Measurements from ENCODE around the gene RAD51D. TPM values are rescaled to one million over a fixed set of nuclear protein-coding genes. Genes with fewer than 3 reads are reported as not detected.
"Not testable (repeated sequence)": the region's sequence is repeated elsewhere in the genome, so short reads cannot be mapped to it uniquely, and the experiment has no call there.

Gene RAD51D
- total RNA-seq, 1 experiment from 2014 or later: 7.2 TPM

- H3K9ac ChIP-seq (ENCODE audit: low read length): no peak overlapping the region
- H3K36me3 ChIP-seq (ENCODE audit: insufficient read depth, low read length): no peaks in the 10 kb centered on the region; the same call in 1 of the 2 replicates
- no peaks in the 10 kb centered on the region for H3K9me2 ChIP-seq (replicated peaks; ENCODE audit: insufficient read depth, low read length)
- H3K4me3 ChIP-seq (ENCODE audit: low read length): no peak overlapping the region
- H3K4me2 ChIP-seq (ENCODE audit: low read depth, low read length, poor library complexity, severe bottlenecking): no peak overlapping the region
- no peak for DNase-seq
- peaks cover 17% of the 10 kb centered on the region for H3K4me1 ChIP-seq (ENCODE audit: low read length)
- no peaks in the 10 kb centered on the region for H3K27me3 ChIP-seq (ENCODE audit: low read length)
- H4K20me1 ChIP-seq (ENCODE audit: insufficient read depth, low read depth, low read length): no peaks in the 10 kb centered on the region
- H2AFZ ChIP-seq (ENCODE audit: low read length): no peak overlapping the region
- no peak overlapping the region for H3K27ac ChIP-seq (ENCODE audit: low read length)
- H3K9me3 ChIP-seq (ENCODE audit: low read length): no peaks in the 10 kb centered on the region
- peaks cover 41% of the 10 kb centered on the region for H3K79me2 ChIP-seq (ENCODE audit: low read length)
These were observed 2.8 kb downstream of the RAD51D start for GRCh38 chr17:35116845-35117244.

- not testable (repeated sequence) for H3K9ac ChIP-seq (ENCODE audit: low read length); H3K9me2 ChIP-seq (replicated peaks; ENCODE audit: insufficient read depth, low read length); H2AFZ ChIP-seq (ENCODE audit: low read length)
These were observed 8.9 kb downstream of the RAD51D start for GRCh38 chr17:35110791-35111190.

DNA sequence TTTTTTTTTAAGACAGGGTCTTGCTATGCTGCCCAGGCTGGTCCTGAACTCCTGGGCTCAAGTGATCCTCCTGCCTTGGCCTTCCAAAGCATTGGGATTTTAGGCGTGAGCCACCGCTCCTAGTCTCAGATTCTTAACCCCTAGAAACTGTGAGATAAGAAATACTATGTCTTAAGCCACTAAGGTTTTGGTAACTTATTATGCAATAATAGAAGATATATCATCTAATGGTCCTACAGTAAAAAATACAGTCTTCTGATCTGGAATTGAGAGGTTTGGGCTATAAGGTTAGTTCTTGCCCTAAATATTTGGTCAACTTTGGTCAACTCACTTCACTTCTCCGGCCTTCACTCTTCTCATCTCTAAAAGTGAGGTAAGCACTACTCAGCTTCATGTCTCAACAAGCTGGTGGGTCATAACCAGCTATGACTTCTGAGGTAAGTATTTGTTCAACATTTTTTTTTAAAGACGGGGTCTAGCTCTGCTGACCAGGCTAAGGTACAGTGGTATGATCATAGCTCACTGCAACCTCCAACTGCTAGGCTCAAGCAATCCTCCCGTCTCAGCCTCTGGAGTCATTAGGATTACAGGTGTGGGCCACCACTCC lies 14.7 kb downstream of the RAD51D start:
- no peaks in the 10 kb centered on the region for H3K9me3 ChIP-seq (ENCODE audit: low read length)
- no peak overlapping the region for H3K4me2 ChIP-seq (ENCODE audit: low read depth, low read length, poor library complexity, severe bottlenecking)
- H4K20me1 ChIP-seq (ENCODE audit: insufficient read depth, low read depth, low read length): no peaks in the 10 kb centered on the region
- peaks cover 4% of the 10 kb centered on the region; the same call in 1 of the 2 replicates for H3K79me2 ChIP-seq (ENCODE audit: low read length)
- H3K27me3 ChIP-seq (ENCODE audit: low read length): no peaks in the 10 kb centered on the region
- H3K4me1 ChIP-seq (ENCODE audit: low read length): no peaks in the 10 kb centered on the region
- DNase-seq: no peak
- peaks cover 5% of the 10 kb centered on the region; the same call in 1 of the 2 replicates for H3K36me3 ChIP-seq (ENCODE audit: insufficient read depth, low read length)
- H2AFZ ChIP-seq (ENCODE audit: low read length): no peak overlapping the region
- no peaks in the 10 kb centered on the region for H3K9me2 ChIP-seq (replicated peaks; ENCODE audit: insufficient read depth, low read length)
- H3K9ac ChIP-seq (ENCODE audit: low read length): no peak overlapping the region
- no peak overlapping the region for H3K4me3 ChIP-seq (ENCODE audit: low read length)
- H3K27ac ChIP-seq (ENCODE audit: low read length): no peak overlapping the region

More at GRCh38 chr17:35110791-35111190, 8.9 kb downstream of the RAD51D start:
- H3K9me3 ChIP-seq (ENCODE audit: low read length); DNase-seq; H3K4me3 ChIP-seq (ENCODE audit: low read length); H3K27me3 ChIP-seq (ENCODE audit: low read length); H3K27ac ChIP-seq (ENCODE audit: low read length); H3K4me1 ChIP-seq (ENCODE audit: low read length); H3K4me2 ChIP-seq (ENCODE audit: low read depth, low read length, poor library complexity, severe bottlenecking); H3K36me3 ChIP-seq (ENCODE audit: insufficient read depth, low read length); H4K20me1 ChIP-seq (ENCODE audit: insufficient read depth, low read depth, low read length): not testable (repeated sequence)
- H3K79me2 ChIP-seq (ENCODE audit: low read length): peaks cover 15% of the 10 kb centered on the region

- no peak overlapping the region for H3K4me3 ChIP-seq (ENCODE audit: low read length)
- H3K79me2 ChIP-seq (ENCODE audit: low read length): no peaks in the 10 kb centered on the region
- no peaks in the 10 kb centered on the region for H4K20me1 ChIP-seq (ENCODE audit: insufficient read depth, low read depth, low read length)
- H2AFZ ChIP-seq (ENCODE audit: low read length): no peak overlapping the region
- H3K9ac ChIP-seq (ENCODE audit: low read length): no peak overlapping the region
- H3K4me1 ChIP-seq (ENCODE audit: low read length): no peaks in the 10 kb centered on the region
- H3K27me3 ChIP-seq (ENCODE audit: low read length): no peaks in the 10 kb centered on the region
- peaks cover 10% of the 10 kb centered on the region for H3K36me3 ChIP-seq (ENCODE audit: insufficient read depth, low read length)
- H3K4me2 ChIP-seq (ENCODE audit: low read depth, low read length, poor library complexity, severe bottlenecking): no peak overlapping the region
- no peaks in the 10 kb centered on the region for H3K9me2 ChIP-seq (replicated peaks; ENCODE audit: insufficient read depth, low read length)
- H3K27ac ChIP-seq (ENCODE audit: low read length): no peak overlapping the region
- no peak for DNase-seq
- H3K9me3 ChIP-seq (ENCODE audit: low read length): no peaks in the 10 kb centered on the region
These were observed 16.4 kb downstream of the RAD51D start for GRCh38 chr17:35103271-35103670.

DNA sequence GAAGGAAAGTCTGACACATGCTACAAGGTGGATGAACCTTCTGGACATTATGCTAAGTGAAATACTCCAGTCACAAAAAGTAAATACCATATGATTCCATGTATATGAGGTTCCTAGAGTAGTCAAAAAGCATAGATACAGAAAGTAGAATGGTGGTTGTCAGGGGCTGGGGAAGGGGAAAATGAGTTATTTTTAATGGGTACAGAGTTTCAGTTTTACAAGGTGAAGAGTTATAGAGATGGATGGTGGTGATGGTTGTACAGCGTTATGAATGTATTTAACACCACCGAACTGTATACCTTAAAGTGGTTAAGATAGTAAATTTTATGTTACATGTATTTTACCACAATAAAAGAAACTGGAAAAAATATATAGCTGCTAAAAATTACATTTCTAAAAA lies 17.9 kb downstream of the RAD51D start:
- Histone ChIP-seq H2AFZ (ENCODE audit: low read length) (no peak overlapping the region), H3K27me3 (ENCODE audit: low read length) (no peaks in the 10 kb centered on the region), H3K4me3 (ENCODE audit: low read length) (no peak overlapping the region), H3K9me3 (ENCODE audit: low read length) (no peaks in the 10 kb centered on the region), H3K79me2 (ENCODE audit: low read length) (no peaks in the 10 kb centered on the region), H3K36me3 (ENCODE audit: insufficient read depth, low read length) (peaks cover 10% of the 10 kb centered on the region), H3K27ac (ENCODE audit: low read length) (no peak overlapping the region), H3K9me2 (replicated peaks; ENCODE audit: insufficient read depth, low read length) (no peaks in the 10 kb centered on the region), H3K4me2 (ENCODE audit: low read depth, low read length, poor library complexity, severe bottlenecking) (no peak overlapping the region), H4K20me1 (ENCODE audit: insufficient read depth, low read depth, low read length) (no peaks in the 10 kb centered on the region), H3K4me1 (ENCODE audit: low read length) (no peaks in the 10 kb centered on the region), H3K9ac (ENCODE audit: low read length) (no peak overlapping the region)
- no peak for DNase-seq

GRCh38 chr17:35101036-35101435 lies 18.6 kb downstream of the RAD51D start:
- Histone ChIP-seq H3K36me3 (ENCODE audit: insufficient read depth, low read length) (peaks cover 6% of the 10 kb centered on the region), H3K4me2 (ENCODE audit: low read depth, low read length, poor library complexity, severe bottlenecking) (no peak overlapping the region), H3K79me2 (ENCODE audit: low read length) (no peaks in the 10 kb centered on the region), H4K20me1 (ENCODE audit: insufficient read depth, low read depth, low read length) (no peaks in the 10 kb centered on the region), H3K9ac (ENCODE audit: low read length) (no peak overlapping the region), H3K9me2 (replicated peaks; ENCODE audit: insufficient read depth, low read length) (no peaks in the 10 kb centered on the region), H3K4me3 (ENCODE audit: low read length) (no peak overlapping the region), H3K4me1 (ENCODE audit: low read length) (no peaks in the 10 kb centered on the region), H2AFZ (ENCODE audit: low read length) (no peak overlapping the region), H3K9me3 (ENCODE audit: low read length) (no peaks in the 10 kb centered on the region), H3K27me3 (ENCODE audit: low read length) (no peaks in the 10 kb centered on the region), H3K27ac (ENCODE audit: low read length) (no peak overlapping the region)
- no peak for DNase-seq

DNA sequence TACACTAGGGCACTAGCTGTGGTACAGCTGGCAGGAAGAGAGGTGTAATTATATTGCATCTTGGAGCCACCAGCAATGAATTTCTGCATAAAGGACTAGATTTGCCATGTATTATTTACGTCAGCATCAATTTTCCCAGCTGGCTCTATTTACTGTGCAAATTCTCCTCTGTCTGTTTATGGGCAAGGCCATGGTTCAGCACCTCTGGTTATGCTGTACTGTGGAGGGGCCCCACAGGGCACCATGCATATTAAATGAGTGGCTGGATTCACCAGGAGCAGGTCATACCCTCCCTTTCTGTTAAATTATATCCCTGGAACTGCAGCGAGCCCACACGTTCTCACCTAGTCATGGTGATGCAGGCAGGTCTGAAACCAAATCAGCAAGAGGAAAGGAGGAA lies 19.8 kb downstream of the RAD51D start:
- Histone ChIP-seq H3K9me2 (replicated peaks; ENCODE audit: insufficient read depth, low read length) (no peaks in the 10 kb centered on the region), H3K79me2 (ENCODE audit: low read length) (no peaks in the 10 kb centered on the region), H3K4me1 (ENCODE audit: low read length) (peaks cover 4% of the 10 kb centered on the region), H3K27ac (ENCODE audit: low read length) (no peak overlapping the region), H3K27me3 (ENCODE audit: low read length) (no peaks in the 10 kb centered on the region), H4K20me1 (ENCODE audit: insufficient read depth, low read depth, low read length) (no peaks in the 10 kb centered on the region), H3K36me3 (ENCODE audit: insufficient read depth, low read length) (peaks cover 5% of the 10 kb centered on the region; the same call in 1 of the 2 replicates), H3K9me3 (ENCODE audit: low read length) (no peaks in the 10 kb centered on the region), H2AFZ (ENCODE audit: low read length) (no peak overlapping the region), H3K4me2 (ENCODE audit: low read depth, low read length, poor library complexity, severe bottlenecking) (no peak overlapping the region), H3K4me3 (ENCODE audit: low read length) (no peak overlapping the region), H3K9ac (ENCODE audit: low read length) (no peak overlapping the region)
- no peak for DNase-seq

- Histone ChIP-seq H3K4me2 (ENCODE audit: low read depth, low read length, poor library complexity, severe bottlenecking) (no peak overlapping the region), H4K20me1 (ENCODE audit: insufficient read depth, low read depth, low read length) (no peaks in the 10 kb centered on the region), H3K4me1 (ENCODE audit: low read length) (peaks cover 4% of the 10 kb centered on the region), H3K36me3 (ENCODE audit: insufficient read depth, low read length) (peaks cover 5% of the 10 kb centered on the region; the same call in 1 of the 2 replicates), H3K79me2 (ENCODE audit: low read length) (no peaks in the 10 kb centered on the region), H3K9me2 (replicated peaks; ENCODE audit: insufficient read depth, low read length) (no peaks in the 10 kb centered on the region), H3K27ac (ENCODE audit: low read length) (no peak overlapping the region), H3K9ac (ENCODE audit: low read length) (no peak overlapping the region), H3K27me3 (ENCODE audit: low read length) (no peaks in the 10 kb centered on the region), H2AFZ (ENCODE audit: low read length) (no peak overlapping the region), H3K9me3 (ENCODE audit: low read length) (no peaks in the 10 kb centered on the region), H3K4me3 (ENCODE audit: low read length) (no peak overlapping the region)
- no peak for DNase-seq
These were observed 21.9 kb downstream of the RAD51D start for GRCh38 chr17:35097776-35098175.

Data from Karpas-422 (cell line).